ENCODE data around the gene TAF8.
"Not testable (repeated sequence)": the region's sequence is repeated elsewhere in the genome, so short reads cannot be mapped to it uniquely, and the experiment has no call there.

The TAF8 gene, protein sequence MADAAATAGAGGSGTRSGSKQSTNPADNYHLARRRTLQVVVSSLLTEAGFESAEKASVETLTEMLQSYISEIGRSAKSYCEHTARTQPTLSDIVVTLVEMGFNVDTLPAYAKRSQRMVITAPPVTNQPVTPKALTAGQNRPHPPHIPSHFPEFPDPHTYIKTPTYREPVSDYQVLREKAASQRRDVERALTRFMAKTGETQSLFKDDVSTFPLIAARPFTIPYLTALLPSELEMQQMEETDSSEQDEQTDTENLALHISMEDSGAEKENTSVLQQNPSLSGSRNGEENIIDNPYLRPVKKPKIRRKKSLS

DNA sequence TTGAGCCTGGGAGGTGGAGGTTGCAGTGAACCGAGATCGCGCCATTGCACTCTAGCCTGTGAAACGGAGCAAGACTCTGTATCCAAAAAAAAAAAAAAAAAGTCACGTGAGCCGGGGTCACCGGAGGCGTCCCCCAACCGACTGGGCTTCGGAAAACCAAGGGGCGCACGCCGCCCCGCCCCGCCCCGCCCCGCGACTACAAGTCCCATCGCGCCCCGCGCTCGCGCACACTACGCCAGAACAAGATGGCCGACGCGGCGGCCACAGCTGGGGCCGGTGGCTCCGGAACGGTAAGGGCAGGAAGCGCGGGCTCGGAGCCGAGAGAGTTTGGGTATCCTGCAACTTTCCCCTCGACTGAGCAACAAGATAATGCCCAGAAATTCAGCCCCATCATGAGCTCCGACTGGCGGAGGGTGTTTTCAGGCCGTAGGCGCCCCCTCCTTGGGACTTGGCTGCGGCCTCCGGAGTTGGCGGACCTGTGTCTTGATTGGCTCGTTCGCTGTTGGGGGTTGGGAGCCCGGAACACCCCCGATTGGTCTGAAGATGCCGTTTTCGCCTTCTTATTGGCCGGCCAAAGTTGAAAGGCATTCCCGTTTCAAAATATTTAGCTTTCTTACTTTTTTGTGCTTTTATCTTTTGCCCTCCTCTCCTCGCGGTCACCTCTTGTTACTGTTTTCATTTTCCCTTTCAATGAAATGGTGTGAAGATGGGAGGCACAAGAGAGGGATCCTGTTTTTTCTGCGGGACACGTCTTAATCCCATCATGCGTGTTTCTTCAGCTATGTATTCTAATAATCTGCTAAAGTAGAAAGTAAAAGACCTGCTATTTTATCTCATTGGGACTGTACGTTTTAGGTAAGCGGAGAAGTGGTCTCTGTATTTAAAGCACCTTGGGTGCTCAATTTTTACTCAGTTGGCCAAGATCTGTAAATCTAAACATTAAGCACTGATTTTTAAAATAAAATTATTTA is at the start of gene TAF8:
Gene TAF8, plus strand, starts transcription at position 228 of the 971 bp plus-strand sequence. Its CDS starts 18 bp downstream, at position 246.
- peak; percentile 82 for DNase-seq (ENCODE audit: low read depth)

DNA sequence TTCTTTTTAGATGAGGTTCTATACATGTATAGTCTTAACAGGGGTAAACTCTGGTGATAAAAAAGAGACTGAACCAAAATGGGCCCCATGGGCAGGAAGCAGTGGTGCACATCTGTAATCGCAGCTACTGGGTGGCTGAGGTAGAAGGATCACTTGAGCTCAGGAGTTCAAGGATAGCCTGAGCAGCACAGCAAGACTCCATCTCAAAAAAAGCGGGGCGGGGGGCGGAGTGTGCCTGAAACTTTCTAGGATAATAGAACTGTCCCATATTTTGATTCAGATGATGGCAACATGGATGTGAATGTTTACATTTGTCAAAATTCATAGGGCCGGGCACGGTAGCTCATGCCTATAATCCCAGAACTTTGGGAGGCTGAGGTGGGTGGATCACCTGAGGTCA is 48.8 kb upstream of the TAF8 start:
- DNase-seq (ENCODE audit: low read depth): no peak

DNA sequence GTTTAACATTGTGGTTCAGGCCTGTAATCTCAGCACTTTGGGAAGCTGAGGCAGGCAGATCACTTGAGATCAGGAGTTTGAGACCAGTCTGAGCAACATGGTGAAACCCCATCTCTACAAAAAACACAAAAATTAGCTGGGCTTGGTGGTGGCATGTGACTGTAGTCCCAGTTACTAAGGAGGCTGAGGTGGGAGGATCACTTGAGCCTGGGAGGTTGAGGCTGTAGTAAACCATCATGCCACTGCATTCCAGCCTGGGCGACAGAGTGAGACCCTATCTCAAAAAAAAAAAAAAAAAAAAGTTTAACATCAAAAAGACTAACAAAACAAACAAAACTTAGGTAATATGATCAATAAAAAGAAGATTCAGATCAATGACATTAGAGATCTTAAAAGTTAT is 46.7 kb upstream of the TAF8 start:
- DNase-seq (ENCODE audit: low read depth): not testable (repeated sequence)

DNA sequence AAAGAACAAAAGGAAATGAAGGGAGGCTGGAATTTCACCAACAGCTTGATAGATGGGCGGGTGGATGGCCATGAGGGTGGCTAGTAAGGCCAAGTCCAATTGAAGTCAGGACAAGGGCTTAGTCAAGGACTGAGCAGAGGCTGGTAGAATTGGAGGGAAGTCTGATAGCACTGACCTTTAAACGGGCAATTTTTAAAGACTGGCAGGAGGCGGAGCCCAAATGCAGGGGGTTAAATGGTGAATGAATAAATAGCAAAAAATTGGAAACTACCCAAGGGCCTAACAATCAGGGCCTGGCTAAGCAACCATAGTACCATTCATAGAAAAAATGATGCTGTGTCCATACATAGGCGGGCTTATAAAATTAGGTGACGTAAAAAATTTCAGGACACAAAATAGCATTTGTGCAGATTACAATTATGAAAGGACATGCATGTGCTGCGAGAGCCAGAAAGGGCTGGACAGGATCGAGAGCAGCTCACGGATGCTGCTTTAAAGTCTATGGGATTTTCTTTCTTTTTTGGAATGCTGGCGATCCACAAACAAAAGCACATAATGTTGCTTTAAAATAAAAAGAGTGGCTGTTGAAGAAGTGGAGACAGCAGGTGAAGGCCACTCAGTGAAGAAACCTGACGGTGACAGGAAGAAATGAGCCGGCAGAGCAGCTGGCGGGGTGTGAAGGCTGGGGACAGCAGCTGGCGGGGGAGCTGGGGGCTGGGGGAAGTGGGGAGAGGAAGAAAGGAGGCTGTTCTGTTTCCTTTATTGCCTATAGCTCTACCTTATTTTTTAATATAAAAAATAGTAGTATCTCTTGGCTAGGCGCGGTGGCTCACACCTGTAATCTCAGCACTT is 42.8 kb upstream of the TAF8 start:
- no peak for DNase-seq (ENCODE audit: low read depth)

DNA sequence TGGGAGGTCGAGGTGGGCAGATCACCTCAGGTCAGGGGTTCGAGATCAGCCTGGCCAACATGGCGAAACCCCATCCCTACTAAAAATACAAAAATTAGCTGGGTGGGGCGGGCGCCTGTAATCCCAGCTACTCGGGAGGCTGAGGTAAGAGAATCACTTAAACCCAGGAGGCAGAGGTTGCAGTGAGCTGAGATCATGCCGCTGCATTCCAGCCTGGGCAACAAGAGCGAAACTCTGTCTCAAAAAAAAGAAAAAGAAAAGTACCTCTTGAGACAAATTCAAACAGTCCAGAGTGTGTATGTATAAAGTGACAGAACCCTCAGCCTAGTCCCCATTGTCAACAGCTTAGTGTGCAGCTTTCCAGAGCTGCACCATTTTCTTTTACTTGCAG is 42.2 kb upstream of the TAF8 start:
- DNase-seq (ENCODE audit: low read depth): not testable (repeated sequence)

DNA sequence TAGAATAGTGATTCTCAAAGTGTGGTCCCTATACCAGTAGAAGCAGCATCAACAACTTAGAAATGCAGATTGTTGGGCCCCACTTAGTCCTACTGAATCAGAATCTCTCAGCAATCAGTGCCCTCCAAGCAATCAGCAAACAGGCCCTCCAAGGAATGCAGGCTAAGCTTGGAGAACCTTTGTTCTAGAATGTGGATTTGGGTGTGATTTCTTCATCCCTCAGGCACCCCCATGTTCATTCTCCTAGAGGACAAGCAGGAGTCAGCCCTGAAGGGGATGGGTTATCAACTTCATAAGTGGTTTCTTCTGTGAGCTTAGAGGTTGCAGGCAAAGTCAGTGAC is 40.5 kb upstream of the TAF8 start:
- no peak for DNase-seq (ENCODE audit: low read depth)

DNA sequence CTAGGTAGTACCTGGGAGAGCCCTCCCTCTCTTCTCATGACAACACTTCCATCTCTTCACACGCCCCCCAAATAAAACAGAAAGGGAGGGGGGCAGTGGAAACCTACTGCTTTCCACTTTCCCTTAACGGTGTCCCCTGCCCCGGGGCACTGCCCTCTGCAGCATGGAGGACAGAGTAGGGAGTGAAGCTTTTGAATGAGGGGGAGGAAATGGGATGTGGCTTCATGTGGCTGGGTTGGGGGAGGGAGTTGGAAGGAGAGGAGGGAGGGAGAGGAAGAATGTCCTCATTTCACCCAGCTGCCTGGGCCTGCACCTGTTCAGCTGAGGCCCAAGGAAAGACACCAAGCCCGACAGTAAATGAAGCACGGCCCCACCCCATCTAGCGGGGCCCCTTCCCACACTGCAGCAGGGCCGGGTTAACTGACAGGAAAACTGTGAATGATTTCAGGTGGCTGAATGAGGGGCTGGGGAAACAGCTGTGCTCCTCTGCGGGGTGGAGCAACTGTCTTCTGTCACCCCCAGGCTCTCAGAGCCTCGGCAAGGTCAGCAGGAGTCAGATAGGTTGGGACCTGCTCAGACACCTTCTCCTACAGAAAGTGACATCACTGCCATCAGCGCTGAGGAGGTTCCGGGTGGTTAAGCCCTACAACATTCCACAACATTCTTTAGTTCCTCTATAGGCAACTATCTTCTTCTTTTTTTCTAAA is 40.0 kb upstream of the TAF8 start:
- no peak for DNase-seq (ENCODE audit: low read depth)

DNA sequence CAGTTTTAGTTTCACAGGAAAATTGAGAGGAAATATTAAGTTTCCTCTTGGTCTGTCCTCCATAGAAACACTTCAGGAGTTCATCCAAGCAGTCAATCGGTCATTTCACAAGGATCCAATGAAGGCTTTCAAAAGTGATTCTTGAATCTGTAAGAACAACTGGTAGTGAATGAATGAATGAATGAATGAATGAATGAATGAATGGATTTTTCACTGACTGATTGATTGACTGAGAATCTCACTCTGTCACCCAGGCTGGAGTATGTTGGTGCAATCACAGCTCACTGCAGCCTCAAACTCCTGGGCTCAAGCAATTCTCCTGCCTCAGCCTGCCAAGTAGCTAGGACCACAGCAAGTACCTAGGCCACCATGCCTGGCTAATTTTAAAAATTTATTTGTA is 39.4 kb upstream of the TAF8 start:
- no peak for DNase-seq (ENCODE audit: low read depth)

DNA sequence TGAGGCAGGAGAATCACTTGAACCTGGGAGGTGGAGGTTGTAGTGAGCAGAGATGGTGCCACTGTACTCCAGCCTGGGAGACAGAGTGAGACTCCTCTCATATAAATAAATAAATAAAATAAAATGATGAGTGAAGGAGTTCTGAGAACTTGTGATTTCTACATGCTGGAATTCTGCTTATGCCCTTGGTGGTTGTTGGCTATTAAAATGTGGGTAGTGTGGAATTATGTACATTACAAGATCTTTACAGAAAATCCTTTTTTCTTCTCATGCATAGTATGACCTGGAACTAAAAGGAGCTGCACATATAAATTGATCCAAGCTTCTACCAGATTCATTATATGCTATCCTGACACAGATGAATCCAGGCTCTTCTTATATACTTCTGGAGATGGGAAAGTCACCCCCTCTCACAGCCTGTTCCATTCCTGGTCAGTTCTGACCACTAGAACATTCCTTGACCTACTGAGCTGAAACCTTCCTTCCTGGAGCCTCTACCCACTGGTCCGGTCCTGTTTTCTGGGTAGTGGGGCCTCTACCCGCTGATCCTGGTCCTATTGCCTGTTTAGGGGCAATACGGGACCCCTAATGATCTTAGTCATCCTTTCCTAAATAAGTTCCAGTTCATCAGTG is 37.7 kb upstream of the TAF8 start:
- no peak for DNase-seq (ENCODE audit: low read depth)

DNA sequence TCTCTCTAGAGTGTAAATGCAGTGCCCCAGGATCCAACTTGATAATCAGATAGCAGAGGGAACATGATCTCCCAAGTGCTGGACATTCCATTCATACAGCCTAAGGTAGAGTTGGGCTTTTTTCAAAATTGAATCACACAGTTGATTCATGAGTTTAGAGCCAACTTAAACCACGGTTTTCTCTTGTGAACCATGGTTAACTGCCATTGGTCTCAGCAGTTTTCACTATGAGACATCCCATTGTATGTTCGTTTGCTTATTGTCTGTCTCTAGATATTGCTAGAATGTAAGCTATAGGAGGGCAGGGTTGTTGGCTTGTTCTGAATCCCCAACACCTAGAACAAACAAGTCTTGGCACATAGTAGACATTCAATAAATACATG is 37.2 kb upstream of the TAF8 start:
- no peak for DNase-seq (ENCODE audit: low read depth)

DNA sequence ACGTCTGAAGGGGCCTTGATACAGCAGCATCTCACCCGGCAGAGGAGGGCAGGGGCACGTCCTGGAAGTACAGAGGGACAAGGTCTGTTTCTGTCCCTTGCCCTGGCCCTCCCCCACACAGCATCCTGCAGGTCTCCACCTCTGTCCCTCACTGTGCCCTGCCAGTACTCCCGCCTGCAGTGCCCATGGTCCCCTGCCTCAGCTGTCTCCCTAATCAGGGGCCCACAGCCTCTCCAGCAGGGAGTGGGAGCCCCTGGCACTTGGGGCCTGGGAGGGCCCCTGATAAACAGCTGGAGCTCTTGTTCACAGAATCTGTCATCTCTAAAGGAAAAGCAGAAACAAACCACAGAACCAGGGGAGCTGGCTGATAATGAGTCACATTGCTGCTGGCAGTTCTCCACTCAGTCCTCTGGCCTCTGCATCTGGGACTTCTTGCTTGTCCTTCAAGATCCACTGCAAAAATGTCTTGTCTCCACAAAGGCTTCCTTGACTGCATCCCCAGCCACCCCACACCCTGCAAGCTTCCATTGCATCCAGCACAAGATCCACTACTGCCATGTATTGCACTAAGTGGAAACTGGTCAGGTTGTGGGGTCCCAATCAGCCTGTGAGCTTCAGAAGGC is 33.2 kb upstream of the TAF8 start:
- DNase-seq (ENCODE audit: low read depth): no peak

DNA sequence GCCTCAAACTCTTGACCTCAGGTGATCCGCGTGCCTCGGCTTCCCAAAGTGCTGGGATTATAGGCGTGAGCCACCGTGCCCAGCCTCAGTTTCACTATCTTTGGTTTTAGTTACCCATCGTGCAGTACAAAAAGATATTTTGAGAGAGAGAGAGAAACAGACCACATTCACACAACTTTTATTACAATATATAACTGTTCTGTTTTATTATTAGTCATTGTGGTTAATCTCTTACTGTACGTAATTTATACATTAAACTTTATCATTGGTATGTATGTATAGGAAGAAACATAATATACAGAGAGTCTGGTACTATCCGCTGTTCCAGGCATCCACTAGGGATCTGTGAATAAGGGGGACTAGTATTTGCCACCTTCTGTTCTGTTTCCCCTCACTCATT is 29.4 kb upstream of the TAF8 start:
- DNase-seq (ENCODE audit: low read depth): no peak

DNA sequence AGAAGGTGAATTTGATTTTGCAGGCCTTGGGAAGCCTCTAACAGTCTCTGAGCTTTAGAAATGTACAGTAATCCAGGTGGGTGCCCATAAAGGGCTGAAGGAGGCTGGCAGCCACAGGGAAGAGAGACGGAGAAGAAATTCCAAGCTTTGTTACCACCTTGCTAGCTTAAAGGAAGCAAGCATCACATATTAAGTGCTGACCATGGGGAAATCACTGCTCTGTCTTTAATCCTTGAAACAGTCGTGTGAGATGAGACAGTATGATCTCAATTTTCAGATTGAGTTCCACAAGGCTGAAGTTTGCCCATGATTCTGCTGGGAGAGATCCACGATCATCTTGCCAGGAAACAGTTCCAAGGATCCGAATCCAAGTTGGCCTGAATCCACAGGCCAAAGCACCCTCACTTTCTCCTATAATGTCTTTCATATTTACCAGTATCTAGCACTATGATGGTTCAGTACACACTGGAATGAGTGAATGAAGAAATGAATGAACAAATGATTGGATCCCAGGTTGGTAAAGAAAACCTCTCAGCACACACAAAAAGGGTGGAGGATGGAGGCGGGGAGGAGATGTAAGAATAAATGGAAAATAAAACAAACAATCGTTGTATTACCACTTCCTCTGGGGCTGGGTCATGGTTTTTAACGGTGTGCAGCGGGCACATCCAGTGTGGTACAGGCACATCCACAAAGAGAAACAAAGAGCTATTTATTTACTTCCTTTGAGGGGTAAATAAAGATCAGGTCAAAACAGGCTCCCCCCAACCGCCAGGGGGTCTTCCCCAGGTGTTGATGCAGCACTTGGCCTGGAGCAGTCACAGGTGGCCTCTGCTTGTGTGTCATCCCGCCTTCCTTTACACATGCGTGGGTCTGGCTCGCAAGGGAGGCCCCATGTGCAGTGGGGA is 28.2 kb upstream of the TAF8 start:
- peak; percentile 63 for DNase-seq (ENCODE audit: low read depth)

DNA sequence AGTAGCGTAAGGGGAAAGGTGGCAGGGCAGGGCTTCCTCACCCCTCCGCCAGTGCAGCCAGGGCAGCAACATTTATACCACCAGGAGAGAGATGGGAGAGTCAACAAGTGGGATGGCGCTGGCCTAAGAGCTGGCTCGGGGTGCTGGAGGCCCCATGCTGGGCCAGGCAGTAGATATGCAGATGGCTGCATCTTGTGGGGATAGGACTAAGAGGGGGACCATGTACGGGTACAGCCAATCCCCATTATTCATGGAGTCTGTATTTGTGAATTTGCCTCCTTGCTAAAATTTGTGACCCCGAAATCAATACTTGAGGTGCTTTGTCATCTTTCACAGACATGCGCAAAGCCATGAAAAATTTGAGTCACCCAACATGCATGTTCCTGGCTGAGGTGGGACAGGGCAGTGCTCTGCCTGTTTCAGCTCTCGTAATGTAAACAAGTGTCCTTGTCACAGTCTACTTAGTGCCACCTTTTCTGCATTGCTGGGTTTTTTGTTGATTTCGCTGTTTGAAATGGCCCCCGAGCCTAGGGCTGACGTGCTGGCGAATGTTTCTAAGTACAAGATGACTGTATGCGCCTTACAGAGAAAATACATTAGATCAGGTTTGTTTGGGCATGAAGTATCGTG is 27.5 kb upstream of the TAF8 start:
- DNase-seq (ENCODE audit: low read depth): no peak

DNA sequence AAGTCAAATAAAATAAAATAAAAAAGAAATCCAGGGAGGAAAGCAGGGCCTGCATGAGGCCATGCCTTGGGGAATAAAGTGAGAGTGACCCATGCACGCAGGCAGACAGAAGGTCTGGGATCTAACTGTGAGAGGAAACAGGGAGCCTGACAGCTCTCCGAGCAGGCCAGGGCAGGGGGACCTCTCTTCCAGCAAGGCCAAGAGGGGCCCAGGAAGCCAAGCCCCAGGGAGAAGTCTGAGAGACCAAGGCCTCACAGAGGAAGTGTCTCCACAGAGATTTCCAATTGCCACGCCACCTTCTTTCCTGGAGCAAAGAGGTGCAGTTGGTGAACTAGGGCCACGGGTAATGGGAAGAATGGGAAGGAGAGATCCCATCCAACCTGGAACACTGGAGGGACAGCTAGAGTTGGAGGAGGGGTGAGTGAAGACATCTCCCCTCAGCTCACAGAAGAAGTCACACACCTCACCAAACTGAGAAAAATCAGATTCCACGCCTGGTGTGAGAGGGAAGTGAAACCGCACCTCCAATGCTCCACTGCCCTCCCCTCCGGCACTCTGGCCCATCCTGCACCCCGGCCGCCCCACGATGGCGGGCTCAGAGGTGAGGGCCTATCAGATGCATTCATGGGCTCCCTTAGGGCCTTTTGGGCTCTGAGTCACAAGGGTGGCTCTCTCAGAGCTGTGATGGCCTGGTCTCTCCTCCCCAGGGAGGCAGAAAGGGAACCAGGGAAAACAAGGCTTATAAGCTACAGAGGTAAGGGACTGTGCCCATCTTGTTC is 25.1 kb upstream of the TAF8 start:
- DNase-seq (ENCODE audit: low read depth): no peak

DNA sequence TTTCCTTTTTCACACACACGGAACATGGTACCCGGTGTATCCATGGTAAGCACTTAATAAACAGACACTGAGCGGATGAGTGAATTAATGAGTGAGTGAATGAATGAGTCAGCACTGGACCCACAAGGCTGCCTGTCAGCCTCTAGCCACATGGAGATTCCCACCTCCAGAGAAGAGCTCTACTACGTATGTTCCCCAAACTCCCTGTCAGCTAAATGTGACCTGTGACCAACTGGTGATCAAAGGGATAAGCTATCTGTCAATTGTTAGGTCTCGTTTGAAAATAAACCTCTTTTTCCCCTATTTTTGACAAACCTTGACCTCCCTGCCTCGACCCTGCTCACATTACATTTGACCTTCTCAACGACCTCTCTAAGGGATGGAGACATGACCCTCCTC is 24.5 kb upstream of the TAF8 start:
- no peak for DNase-seq (ENCODE audit: low read depth)

DNA sequence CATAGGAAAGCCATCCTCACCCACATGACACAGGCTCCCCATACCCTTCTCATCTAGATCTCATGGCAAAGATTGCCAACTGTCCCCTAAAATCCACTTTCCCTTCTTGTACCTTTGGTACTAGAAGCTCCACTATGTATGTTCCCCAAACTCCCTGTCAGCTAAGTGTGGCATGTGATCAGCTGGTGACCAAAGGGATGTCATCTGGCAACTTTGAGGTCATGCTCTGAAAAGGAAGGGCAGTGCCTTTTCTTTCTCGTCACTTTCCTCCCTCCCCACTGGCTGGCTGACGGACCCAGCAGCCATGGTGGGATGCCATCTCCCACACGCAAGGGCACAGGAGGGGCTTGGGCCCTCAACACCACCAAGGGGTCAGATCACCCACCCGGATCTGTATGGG is 23.8 kb upstream of the TAF8 start:
- no peak for DNase-seq (ENCODE audit: low read depth)

DNA sequence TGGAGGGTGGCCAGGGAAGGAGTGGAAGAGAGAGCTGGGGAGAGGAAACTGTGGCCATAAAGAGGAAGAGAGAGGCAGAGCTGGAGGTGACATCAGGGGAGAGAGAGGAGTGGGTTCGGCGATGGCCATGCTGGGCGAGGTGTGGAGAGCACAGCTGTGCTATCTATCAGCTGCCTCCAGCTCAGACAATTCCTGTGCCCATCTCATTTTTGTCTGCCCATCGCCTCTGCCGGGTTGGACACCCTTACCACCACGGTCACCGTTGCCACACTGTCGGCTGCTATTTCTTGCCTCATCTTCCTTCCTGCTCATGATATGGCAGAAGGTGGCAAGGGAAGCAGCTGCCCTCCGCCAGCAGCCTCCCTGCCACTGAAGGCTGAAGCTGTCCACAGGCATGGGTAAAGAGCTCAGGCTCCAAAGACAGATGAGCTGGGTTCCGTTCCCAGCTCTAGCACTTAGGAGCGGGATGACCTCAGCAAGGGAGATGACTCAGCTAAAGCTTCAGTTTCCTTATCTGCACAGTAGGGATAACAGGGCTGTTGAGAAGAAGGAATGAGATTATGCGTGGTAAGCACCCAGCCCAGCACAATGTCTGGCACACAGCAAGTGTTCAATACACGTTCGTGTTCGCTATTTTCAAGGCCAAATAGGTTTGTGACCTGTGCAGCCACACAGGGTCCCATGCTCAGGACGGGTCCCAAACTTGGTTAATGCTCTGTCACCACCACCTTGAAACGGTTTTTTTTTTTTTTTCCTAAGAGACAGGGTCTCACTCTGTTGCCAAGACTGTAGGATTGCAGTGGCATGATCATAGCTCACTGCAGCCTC is 21.9 kb upstream of the TAF8 start:
- no peak for DNase-seq (ENCODE audit: low read depth)
